ENCODE results near the gene ATP5MG. TPM values are rescaled to one million over a fixed set of nuclear protein-coding genes. Genes with fewer than 3 reads are reported as not detected.

ATP5MG gene, protein sequence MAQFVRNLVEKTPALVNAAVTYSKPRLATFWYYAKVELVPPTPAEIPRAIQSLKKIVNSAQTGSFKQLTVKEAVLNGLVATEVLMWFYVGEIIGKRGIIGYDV
- 594 and 614 TPM in 2 replicates for polyA plus RNA-seq (2013)

DNA sequence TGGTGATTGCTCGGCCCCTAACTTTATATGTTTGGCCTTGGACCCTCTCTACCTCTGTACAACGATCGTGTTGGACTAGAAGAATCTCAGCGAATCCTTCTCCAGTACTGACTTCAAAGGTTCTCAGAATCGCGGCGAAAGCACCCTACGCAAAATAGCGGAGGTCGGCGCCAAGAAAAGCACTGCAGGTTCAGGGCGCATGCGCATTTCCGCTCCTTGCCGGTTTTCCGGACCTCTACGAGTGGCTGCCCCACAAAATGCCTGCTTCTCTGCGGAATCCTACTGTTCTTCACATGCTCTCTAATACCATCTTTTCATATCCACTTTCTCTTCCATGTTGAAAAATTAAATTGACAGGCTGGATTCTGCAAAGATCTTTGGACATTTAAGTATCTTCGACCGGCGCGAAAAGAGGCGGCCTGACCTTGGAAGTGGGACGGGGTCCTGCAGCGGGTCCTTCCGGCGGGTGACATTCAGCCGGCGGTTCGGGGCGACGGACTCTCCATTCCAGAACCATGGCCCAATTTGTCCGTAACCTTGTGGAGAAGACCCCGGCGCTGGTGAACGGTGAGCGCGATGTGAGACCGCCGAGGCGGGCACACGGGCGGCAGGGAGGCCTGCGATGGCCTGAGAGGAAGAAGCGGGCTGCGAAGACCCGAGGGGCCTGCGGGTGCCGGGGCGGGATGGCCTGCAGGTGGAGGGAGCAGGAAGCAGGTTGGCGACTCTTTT is at the start of gene ATP5MG:
ATP5MG (plus strand) TSS at position 456 of the 729 bp plus-strand sequence; CDS start at position 516, 60 bp downstream.
- Histone ChIP-seq H3K4ac (ENCODE audit: low read depth, low read length) (peak within 1 kb of the TSS; percentile 96), H3K4me3 (ENCODE audit: low read depth, low read length) (peak within 1 kb of the TSS; percentile 99), H3K23ac (ENCODE audit: low read length) (no peak within 1 kb of the TSS), H3K79me1 (ENCODE audit: low read length) (peaks cover 7% of the 10 kb centered on the region), H3K27ac (ENCODE audit: low read depth, low read length) (peak within 1 kb of the TSS; percentile 57), H3K18ac (ENCODE audit: low read length) (peak within 1 kb of the TSS; percentile 99), H3K9me3 (ENCODE audit: insufficient read depth, low read depth, low read length) (no peaks in the 10 kb centered on the region), H2BK120ac (ENCODE audit: insufficient read depth, low read length, poor library complexity) (peak within 1 kb of the TSS; percentile 84), H3K9ac (ENCODE audit: low read length) (peak within 1 kb of the TSS; percentile 97), H3K36me3 (ENCODE audit: control insufficient read depth in 1 of 2, insufficient read depth in 2 of 2, low read length in 2 of 2) (peaks cover 0 to 5% of the 10 kb centered on the region in 2 experiments), H2BK12ac (ENCODE audit: low read length) (no peak within 1 kb of the TSS), H2BK5ac (ENCODE audit: low read depth, low read length, poor library complexity) (peak within 1 kb of the TSS; percentile 95), H3K4me1 (ENCODE audit: control insufficient read depth in 1 of 2, insufficient read depth in 2 of 2, low read length in 2 of 2) (peaks cover 4 to 6% of the 10 kb centered on the region in 2 experiments), H4K12ac (ENCODE audit: low read depth, low read length) (peak within 1 kb of the TSS; percentile 96), H3K4me2 (ENCODE audit: low read length) (peak within 1 kb of the TSS; percentile 86), H2AK5ac (ENCODE audit: low read length) (no peak within 1 kb of the TSS), H2AFZ (ENCODE audit: insufficient read depth, low read length, poor library complexity) (peak within 1 kb of the TSS; percentile 96), H3K79me2 (ENCODE audit: control insufficient read depth, insufficient read depth, low read length, poor library complexity) (peaks cover 11% of the 10 kb centered on the region), H3K14ac (ENCODE audit: low read length) (peak within 1 kb of the TSS; percentile 93), H4K8ac (ENCODE audit: low read depth, low read length) (peak within 1 kb of the TSS; percentile 99), H4K91ac (ENCODE audit: low read depth, low read length) (peak within 1 kb of the TSS; percentile 90), H3K27me3 (ENCODE audit: insufficient read depth, low read length) (no peaks in the 10 kb centered on the region)
- DNase-seq: peak; percentile 85 to 97
- WGBS (ENCODE audit: extremely low coverage, insufficient coverage, insufficient read length): no CpG with 5 or more reads among the region's 51 CpGs

DNA sequence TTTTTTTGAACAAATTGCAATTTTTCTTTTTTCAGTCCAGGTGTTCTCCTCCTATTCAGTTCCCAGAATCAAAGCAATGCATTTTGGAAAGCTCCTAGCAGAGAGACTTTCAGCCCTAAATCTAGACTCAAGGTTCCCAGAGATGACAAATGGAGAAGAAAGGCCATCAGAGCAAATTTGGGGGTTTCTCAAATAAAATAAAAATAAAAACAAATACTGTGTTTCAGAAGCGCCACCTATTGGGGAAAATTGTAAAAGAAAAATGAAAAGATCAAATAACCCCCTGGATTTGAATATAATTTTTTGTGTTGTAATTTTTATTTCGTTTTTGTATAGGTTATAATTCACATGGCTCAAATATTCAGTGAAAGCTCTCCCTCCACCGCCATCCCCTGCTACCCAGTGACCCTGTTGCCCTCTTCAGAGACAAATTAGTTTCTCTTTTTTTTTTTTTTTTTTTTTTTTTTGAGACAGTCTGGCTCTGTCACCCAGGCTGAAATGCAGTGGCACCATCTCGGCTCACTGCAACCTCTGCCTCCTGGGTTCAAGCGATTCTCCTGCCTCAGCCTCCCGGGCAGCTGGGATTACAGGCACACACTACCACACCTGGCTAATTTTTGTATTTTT is 48.2 kb upstream of the ATP5MG start:
- H3K4me2 ChIP-seq (ENCODE audit: low read length): no peak overlapping the region
- H3K9me3 ChIP-seq (ENCODE audit: insufficient read depth, low read depth, low read length): no peaks in the 10 kb centered on the region
- no peak overlapping the region for H3K14ac ChIP-seq (ENCODE audit: low read length)
- H2AFZ ChIP-seq (ENCODE audit: insufficient read depth, low read length, poor library complexity): no peak overlapping the region
- H3K27ac ChIP-seq (ENCODE audit: low read depth, low read length): no peak overlapping the region
- no peak overlapping the region for H4K91ac ChIP-seq (ENCODE audit: low read depth, low read length)
- no peaks in the 10 kb centered on the region for H3K4me1 ChIP-seq (ENCODE audit: control insufficient read depth in 1 of 2, insufficient read depth in 2 of 2, low read length in 2 of 2)
- H3K4me3 ChIP-seq (ENCODE audit: low read depth, low read length): no peak overlapping the region
- no peak overlapping the region for H2BK120ac ChIP-seq (ENCODE audit: insufficient read depth, low read length, poor library complexity)
- no peak overlapping the region for H4K8ac ChIP-seq (ENCODE audit: low read depth, low read length)
- H3K27me3 ChIP-seq (ENCODE audit: insufficient read depth, low read length): peaks cover 2% of the 10 kb centered on the region
- H3K9ac ChIP-seq (ENCODE audit: low read length): no peak overlapping the region
- H3K36me3 ChIP-seq (ENCODE audit: control insufficient read depth in 1 of 2, insufficient read depth in 2 of 2, low read length in 2 of 2): no peaks in the 10 kb centered on the region
- peak in 1 of 2 donors; percentile 59 for DNase-seq
- H2BK5ac ChIP-seq (ENCODE audit: low read depth, low read length, poor library complexity): no peak overlapping the region
- H3K79me1 ChIP-seq (ENCODE audit: low read length): no peaks in the 10 kb centered on the region
- H2AK5ac ChIP-seq (ENCODE audit: low read length): no peak overlapping the region
- H3K79me2 ChIP-seq (ENCODE audit: control insufficient read depth, insufficient read depth, low read length, poor library complexity): no peaks in the 10 kb centered on the region
- WGBS (ENCODE audit: extremely low coverage, insufficient coverage, insufficient read length): no CpG with 5 or more reads among the region's 6 CpGs
- no peak overlapping the region for H3K18ac ChIP-seq (ENCODE audit: low read length)
- no peak overlapping the region for H3K23ac ChIP-seq (ENCODE audit: low read length)
- H2BK12ac ChIP-seq (ENCODE audit: low read length): no peak overlapping the region
- no peak overlapping the region for H3K4ac ChIP-seq (ENCODE audit: low read depth, low read length)
- no peak overlapping the region for H4K12ac ChIP-seq (ENCODE audit: low read depth, low read length)

DNA sequence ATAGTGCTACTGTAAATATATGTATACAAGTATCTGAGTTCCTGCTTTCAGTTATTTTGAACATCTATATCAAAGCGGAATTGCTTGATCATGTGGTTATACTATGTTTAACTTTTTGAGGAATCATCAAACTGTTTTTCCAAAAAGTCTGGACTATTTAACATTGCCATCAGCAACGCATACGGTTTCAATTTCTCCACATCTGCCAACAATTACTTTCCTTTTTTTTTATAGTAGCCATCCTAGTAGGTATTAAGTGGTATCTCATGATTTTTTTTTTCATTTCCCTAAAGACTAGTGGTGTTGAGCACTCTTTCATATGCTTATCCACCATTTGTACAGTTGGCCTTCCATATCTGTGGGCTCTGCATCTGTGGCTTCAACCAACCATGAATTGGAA is 43.3 kb upstream of the ATP5MG start:
- Histone ChIP-seq H3K36me3 (ENCODE audit: control insufficient read depth in 1 of 2, insufficient read depth in 2 of 2, low read length in 2 of 2) (no peaks in the 10 kb centered on the region), H3K18ac (ENCODE audit: low read length) (no peak overlapping the region), H3K27me3 (ENCODE audit: insufficient read depth, low read length) (peaks cover 2% of the 10 kb centered on the region), H3K4ac (ENCODE audit: low read depth, low read length) (no peak overlapping the region), H2BK120ac (ENCODE audit: insufficient read depth, low read length, poor library complexity) (no peak overlapping the region), H3K9me3 (ENCODE audit: insufficient read depth, low read depth, low read length) (no peaks in the 10 kb centered on the region), H3K23ac (ENCODE audit: low read length) (no peak overlapping the region), H4K12ac (ENCODE audit: low read depth, low read length) (no peak overlapping the region), H3K79me2 (ENCODE audit: control insufficient read depth, insufficient read depth, low read length, poor library complexity) (no peaks in the 10 kb centered on the region), H2BK5ac (ENCODE audit: low read depth, low read length, poor library complexity) (no peak overlapping the region), H2AK5ac (ENCODE audit: low read length) (no peak overlapping the region), H3K14ac (ENCODE audit: low read length) (no peak overlapping the region), H3K4me1 (ENCODE audit: control insufficient read depth in 1 of 2, insufficient read depth in 2 of 2, low read length in 2 of 2) (peaks cover 2 to 3% of the 10 kb centered on the region in 2 experiments), H2BK12ac (ENCODE audit: low read length) (no peak overlapping the region), H3K4me2 (ENCODE audit: low read length) (no peak overlapping the region), H3K79me1 (ENCODE audit: low read length) (peaks cover 2% of the 10 kb centered on the region), H3K27ac (ENCODE audit: low read depth, low read length) (no peak overlapping the region), H4K8ac (ENCODE audit: low read depth, low read length) (no peak overlapping the region), H2AFZ (ENCODE audit: insufficient read depth, low read length, poor library complexity) (no peak overlapping the region), H4K91ac (ENCODE audit: low read depth, low read length) (no peak overlapping the region), H3K4me3 (ENCODE audit: low read depth, low read length) (no peak overlapping the region), H3K9ac (ENCODE audit: low read length) (no peak overlapping the region)
- no peak for DNase-seq
- no CpG with 5 or more reads among the region's 3 CpGs for WGBS (ENCODE audit: extremely low coverage, insufficient coverage, insufficient read length)

DNA sequence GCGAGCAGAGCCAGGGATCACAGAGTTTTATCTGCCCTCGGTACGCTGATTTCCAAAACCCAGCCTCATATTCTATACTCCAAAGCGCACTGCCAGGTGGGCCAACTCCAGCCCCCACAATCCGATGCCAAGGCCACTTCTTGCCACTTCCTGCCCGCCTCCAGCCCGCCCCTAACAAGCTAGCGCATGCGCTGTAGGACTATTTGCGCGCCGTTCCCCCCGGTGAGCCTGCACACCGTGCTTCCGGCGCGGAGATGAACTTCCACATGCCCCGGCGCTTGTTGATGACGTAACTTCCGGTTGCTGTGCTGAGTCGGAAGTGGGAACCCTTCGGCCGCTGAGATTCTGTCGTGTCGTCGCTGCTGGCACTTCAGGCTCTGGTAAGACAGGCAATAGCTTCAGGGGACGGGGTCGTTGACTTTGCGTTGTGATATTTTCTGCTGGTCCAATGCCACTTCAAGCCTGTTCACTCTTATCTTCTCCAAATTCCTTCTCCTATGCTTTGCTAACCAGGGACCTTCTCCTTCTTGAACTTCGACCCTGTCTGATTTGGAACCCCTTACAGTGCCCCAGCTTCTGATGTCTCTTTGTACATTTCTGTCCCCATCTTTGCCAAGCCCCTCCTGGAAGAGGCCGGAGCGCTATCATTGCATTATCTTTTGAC is 42.0 kb upstream of the ATP5MG start, which contains the start of gene UBE4A:
UBE4A (plus strand) TSS at position 306 of the 664 bp plus-strand sequence. CDS start 5,481 bp downstream, outside the sequence.
- Histone ChIP-seq H3K9ac (ENCODE audit: low read length) (peak within 1 kb of the TSS; percentile 89), H2BK12ac (ENCODE audit: low read length) (no peak within 1 kb of the TSS), H4K12ac (ENCODE audit: low read depth, low read length) (peak within 1 kb of the TSS; percentile 82), H3K36me3 (ENCODE audit: control insufficient read depth in 1 of 2, insufficient read depth in 2 of 2, low read length in 2 of 2) (peaks cover 0 to 3% of the 10 kb centered on the region in 2 experiments), H3K9me3 (ENCODE audit: insufficient read depth, low read depth, low read length) (no peaks in the 10 kb centered on the region), H3K4me3 (ENCODE audit: low read depth, low read length) (peak within 1 kb of the TSS; percentile 87), H2BK5ac (ENCODE audit: low read depth, low read length, poor library complexity) (no peak within 1 kb of the TSS), H3K23ac (ENCODE audit: low read length) (no peak within 1 kb of the TSS), H3K4me1 (ENCODE audit: control insufficient read depth in 1 of 2, insufficient read depth in 2 of 2, low read length in 2 of 2) (peaks cover 2 to 3% of the 10 kb centered on the region in 2 experiments), H2AFZ (ENCODE audit: insufficient read depth, low read length, poor library complexity) (peak within 1 kb of the TSS; percentile 91), H2BK120ac (ENCODE audit: insufficient read depth, low read length, poor library complexity) (no peak within 1 kb of the TSS), H3K4ac (ENCODE audit: low read depth, low read length) (peak within 1 kb of the TSS; percentile 46), H3K14ac (ENCODE audit: low read length) (peak within 1 kb of the TSS; percentile 32), H3K18ac (ENCODE audit: low read length) (no peak within 1 kb of the TSS), H3K4me2 (ENCODE audit: low read length) (peak within 1 kb of the TSS; percentile 83), H4K8ac (ENCODE audit: low read depth, low read length) (peak within 1 kb of the TSS; percentile 95), H3K79me2 (ENCODE audit: control insufficient read depth, insufficient read depth, low read length, poor library complexity) (no peaks in the 10 kb centered on the region), H4K91ac (ENCODE audit: low read depth, low read length) (peak within 1 kb of the TSS; percentile 72), H3K27me3 (ENCODE audit: insufficient read depth, low read length) (peaks cover 2% of the 10 kb centered on the region), H3K27ac (ENCODE audit: low read depth, low read length) (no peak within 1 kb of the TSS), H3K79me1 (ENCODE audit: low read length) (peaks cover 2% of the 10 kb centered on the region), H2AK5ac (ENCODE audit: low read length) (no peak within 1 kb of the TSS)
- peak; percentile 97 to 100 for DNase-seq
- no CpG with 5 or more reads among the region's 33 CpGs for WGBS (ENCODE audit: extremely low coverage, insufficient coverage, insufficient read length)

All from trophoblast cell (in vitro differentiated cells and primary cell).